AML-193 (cell line): ENCODE results near the gene PRDM15.

Experiments
- DNase-seq, 2 experiments: peaks; one replicate each; lab custom pipeline; 2025; lab: John Stamatoyannopoulos, UW

PRDM15 gene

GRCh38 chr21:41839387-41840000 lies 39.6 kb downstream of the PRDM15 start:
- no peak for DNase-seq

- DNase-seq: no peak
These were observed 41.3 kb downstream of the PRDM15 start for GRCh38 chr21:41837756-41838297.

GRCh38 chr21:41836166-41837015 lies 42.8 kb downstream of the PRDM15 start:
- DNase-seq: no peak

DNA sequence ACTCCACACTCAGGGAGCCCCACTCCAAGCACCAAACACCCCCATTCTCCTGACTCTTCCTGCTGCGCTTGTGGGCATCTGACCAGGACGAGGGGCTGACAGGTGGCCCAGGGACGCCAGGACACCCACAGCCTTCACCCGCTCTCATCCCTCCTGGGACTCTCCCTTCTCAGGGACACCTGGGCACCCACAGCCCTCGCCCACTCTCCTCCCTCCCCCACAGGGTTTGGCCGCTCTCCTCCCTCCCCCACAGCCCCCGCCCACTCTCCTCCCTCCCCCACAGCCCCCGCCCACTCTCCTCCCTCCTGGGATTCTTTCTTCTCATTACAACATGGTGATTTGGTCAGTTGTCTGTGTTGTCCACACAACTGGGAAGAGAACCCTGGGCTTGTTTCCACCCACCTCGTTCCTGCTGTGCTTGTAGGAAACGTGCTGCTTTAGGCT lies 43.4 kb downstream of the PRDM15 start:
- DNase-seq: no peak

- no peak for DNase-seq
These were observed 44.0 kb downstream of the PRDM15 start for GRCh38 chr21:41834926-41835663.

DNA sequence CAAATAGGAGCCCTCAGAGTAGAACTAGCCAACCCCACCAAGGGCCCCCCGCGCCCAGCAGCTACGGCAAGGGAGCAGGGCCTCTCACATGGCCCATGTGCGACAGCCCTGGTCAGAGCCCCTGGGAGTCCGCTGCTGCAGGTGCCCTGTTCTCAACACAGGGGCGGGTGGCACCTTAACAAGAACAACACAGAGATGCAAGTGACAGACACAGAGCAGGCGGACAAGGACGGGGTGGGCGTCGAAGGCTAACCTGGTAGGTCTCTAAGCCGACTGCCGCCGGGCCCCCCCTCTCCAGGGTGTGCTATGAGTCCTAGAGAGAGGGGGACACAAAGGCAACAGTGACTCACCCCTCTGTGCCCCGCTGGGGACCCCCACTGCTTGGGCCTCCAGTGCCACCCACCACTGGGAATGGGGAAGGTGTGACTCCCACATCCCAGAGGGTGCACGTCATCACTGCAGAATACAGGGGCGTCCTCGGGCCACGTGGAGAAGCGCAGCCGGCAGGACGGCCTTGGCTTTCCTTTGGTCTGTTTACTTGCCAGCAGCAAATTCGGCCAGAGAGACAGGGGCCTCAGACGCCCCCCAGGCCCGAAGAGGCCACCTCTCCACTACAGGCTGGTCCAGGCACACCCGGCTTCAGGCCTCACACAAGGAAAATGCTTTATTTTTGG lies 44.8 kb downstream of the PRDM15 start:
- no peak for DNase-seq

- DNase-seq: no peak
These were observed 45.5 kb downstream of the PRDM15 start for GRCh38 chr21:41833497-41834115.

GRCh38 chr21:41832596-41833496 lies 46.3 kb downstream of the PRDM15 start:
- DNase-seq: no peak

- no peak for DNase-seq
These were observed 47.1 kb downstream of the PRDM15 start for GRCh38 chr21:41831866-41832595.

DNA sequence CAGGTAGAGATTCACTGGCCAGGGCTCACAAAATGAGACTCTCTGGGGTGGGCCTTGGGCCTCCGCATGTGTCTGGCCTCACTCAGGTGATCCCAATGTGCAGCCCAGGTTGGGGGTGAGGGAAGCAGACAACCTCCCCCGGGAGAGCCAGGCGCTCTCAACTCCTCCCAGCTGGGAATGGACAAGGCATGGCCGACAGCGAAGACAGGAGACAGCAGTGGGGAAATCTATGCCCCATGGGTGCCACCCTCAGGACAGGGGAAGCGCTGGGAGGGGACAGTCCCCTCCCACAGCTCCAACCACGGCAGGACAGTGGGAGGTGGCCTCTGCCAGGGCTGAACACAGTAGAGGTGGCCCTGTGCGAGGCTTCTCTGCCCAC lies 47.7 kb downstream of the PRDM15 start:
- DNase-seq: no peak

DNA sequence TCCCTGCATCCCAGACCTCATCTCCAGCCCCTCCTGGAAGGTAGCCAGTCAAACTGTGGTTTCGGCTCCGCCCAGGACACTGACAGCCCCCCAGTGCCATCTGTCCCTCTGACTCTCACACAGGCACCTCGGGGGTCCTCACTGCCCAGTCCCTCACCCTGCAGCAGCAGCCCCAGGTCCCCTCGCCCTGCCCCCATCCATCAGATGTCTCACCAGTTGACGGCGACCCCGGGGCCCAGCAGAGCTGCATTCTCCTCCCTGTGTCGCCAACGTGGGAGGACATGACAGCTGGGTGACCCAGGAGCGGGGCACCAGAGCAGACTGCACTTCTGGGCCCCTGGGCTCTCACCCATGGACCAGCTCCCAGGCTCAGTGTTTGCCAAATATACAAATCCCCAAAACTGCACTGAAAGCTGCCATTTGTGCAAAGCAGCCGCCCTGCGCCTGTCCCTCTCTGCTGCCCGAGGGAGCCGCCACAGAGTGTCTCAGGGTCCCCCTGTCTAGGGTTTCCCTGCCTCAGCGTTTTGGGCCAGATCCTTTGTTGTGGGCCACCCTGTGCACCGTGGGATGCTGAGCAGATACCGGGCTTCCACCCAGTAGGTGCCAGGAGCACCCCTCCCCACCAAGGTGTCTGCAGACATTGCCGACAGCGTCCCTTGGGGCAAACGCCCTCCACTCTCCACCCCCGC lies 48.2 kb downstream of the PRDM15 start:
- DNase-seq: no peak

GRCh38 chr21:41830145-41830707 lies 48.9 kb downstream of the PRDM15 start:
- no peak for DNase-seq

DNA sequence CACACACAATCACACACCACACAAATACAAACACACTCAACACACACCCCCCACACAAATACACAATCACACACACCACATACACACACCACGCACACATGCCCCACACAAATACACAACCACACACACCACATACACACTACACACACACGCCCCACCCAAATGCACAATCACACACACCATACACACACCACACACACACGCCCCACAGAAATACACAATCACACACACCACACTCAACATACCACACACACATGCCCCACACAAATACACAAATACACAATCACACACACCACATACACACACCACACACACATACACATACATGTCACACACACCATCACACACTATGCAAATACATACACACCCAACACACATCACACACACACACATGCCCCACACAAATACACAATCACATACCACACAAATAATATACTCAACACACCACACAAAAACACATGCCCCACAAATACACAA lies 50.2 kb downstream of the PRDM15 start:
- DNase-seq: no peak

GRCh38 chr21:41827951-41828883 lies 50.9 kb downstream of the PRDM15 start:
- DNase-seq: no peak

GRCh38 chr21:41825881-41826280 lies 53.3 kb downstream of the PRDM15 start:
- no peak for DNase-seq

DNA sequence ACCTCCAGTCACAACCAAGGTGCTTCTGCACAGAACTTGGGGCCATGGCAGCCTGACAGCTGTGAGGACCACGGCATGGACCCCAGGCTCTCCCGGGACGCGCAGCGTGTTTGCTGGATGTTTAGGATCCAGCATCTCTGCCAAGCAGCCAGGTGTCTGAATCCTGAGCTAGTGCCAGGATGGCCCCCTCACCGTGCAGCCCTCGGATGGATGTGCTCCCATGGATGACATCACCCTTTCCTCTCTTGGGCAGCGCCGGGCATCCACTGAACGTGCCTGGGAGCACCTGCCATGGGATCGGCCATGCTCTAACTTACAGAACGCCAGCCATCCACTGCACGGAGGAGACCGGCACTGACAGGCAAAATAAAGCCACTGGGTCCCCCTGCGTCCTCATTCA lies 53.9 kb downstream of the PRDM15 start:
- no peak for DNase-seq

GRCh38 chr21:41824466-41825207 lies 54.5 kb downstream of the PRDM15 start:
- DNase-seq: no peak
